Keratinocyte (primary cell): ENCODE data around the gene DUSP18.

Source experiments
- CTCF ChIP-seq, 3 experiments: IDR thresholded peaks in 1 of 3; conservative IDR thresholded peaks in 1 of 3; optimal IDR thresholded peaks in 1 of 3; 2 replicates in 2 of 3; 3 replicates in 1 of 3; pipeline versions ENCODE3 to v1.5.1; 2011; ENCODE audit warnings: low read length in 3 of 3, mild to moderate bottlenecking in 3 of 3, moderate library complexity in 2 of 3, control low read depth in 1 of 3, inconsistent platforms in 1 of 3; ENCODE audit not compliant: insufficient read depth in 2 of 3; ENCODE audit errors: extremely low read depth in 1 of 3
- EZH2 ChIP-seq: IDR thresholded peaks from one replicate; pipeline ENCODE4 v1.6.1; 2012; ENCODE audit warnings: inconsistent platforms, mild to moderate bottlenecking, low read length, moderate library complexity

DNA sequence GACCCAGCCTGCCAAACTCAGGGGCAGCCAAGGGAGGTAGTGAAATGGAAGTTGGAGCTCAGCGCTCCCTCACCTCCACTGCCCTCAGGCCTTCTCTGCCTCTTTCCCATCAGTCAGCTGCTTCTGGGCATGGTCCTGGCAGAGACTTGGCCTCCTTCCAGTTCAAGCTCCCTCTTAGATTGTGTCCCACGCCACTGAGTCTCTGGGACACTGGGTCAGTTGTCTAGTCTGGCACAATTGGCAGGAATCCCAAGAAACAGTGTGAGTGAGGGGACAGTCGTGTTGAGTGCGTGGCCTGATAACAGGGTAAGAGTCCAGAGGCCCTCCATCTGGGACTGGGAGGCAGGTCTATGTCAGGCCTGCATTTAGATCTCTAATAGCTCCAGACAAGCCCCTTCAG, 39.2 kb downstream of the DUSP18 start:
- TF ChIP-seq CTCF (optimal IDR thresholded peaks at IDR 0.05 in 1 of 3, IDR thresholded peaks at IDR 0.05 in 1 of 3, conservative IDR thresholded peaks at IDR 0.05 in 1 of 3; ENCODE audit: extremely low read depth in 1 of 3, insufficient read depth in 2 of 3, low read length in 3 of 3) (no peak), EZH2 (no peak)
